ENCODE results near the gene PITPNM2.

PITPNM2 gene

DNA sequence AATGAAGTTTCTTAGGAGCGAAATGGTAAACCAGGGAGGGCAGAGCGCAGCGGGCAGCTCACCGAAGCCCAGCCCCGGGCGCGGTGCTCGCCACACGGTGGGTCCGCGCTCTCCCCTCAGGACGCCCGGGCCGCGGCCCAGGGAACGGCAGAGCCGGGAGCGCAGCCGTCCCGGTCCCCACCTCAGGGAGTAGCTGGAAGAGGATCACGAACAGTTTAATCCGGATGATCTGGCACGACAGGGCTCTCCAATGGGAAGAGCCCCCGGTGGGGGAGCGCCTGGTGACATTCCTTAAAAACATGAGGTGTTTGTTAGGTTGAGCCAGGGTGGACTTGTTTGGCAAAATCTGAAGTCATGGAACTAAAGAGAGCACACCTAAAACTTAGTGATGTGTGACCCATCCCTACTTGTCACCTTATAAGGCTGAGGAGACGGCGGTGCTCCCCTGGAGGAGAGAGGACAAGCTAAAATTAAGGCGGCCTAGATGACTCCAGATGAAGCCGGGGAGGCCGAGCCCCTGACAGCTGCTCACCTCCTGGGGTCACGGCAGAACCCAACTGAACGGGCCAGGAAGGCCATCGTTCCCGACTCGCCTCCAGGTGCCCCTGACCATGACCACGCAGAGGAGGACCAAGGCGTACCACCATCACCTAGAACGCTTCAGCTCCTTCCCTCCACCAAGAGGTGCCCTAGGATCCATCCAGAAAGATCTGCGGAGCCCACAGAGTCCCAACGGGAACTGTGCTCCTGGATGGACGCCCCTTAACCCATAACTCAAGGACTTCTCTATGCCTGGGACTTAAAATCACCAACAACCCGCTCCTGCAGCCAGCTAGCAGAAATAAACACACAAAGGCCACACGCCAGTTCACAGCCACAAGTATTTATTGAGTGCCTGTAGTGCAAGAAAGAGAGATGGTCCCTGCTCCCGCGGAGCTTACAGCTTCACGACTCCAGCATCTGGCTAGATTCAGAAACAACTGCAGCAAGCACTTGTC, 866 bp upstream of the PITPNM2 start:
- DNase-seq (ENCODE audit: insufficient read length, low spot score) (peak; percentile 89), FAIRE-seq (no peak)
- TF ChIP-seq, protein P1, sequence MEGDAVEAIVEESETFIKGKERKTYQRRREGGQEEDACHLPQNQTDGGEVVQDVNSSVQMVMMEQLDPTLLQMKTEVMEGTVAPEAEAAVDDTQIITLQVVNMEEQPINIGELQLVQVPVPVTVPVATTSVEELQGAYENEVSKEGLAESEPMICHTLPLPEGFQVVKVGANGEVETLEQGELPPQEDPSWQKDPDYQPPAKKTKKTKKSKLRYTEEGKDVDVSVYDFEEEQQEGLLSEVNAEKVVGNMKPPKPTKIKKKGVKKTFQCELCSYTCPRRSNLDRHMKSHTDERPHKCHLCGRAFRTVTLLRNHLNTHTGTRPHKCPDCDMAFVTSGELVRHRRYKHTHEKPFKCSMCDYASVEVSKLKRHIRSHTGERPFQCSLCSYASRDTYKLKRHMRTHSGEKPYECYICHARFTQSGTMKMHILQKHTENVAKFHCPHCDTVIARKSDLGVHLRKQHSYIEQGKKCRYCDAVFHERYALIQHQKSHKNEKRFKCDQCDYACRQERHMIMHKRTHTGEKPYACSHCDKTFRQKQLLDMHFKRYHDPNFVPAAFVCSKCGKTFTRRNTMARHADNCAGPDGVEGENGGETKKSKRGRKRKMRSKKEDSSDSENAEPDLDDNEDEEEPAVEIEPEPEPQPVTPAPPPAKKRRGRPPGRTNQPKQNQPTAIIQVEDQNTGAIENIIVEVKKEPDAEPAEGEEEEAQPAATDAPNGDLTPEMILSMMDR (IDR thresholded peaks at IDR 0.05; ENCODE audit: insufficient read depth, missing control alignments): no peak

DNA sequence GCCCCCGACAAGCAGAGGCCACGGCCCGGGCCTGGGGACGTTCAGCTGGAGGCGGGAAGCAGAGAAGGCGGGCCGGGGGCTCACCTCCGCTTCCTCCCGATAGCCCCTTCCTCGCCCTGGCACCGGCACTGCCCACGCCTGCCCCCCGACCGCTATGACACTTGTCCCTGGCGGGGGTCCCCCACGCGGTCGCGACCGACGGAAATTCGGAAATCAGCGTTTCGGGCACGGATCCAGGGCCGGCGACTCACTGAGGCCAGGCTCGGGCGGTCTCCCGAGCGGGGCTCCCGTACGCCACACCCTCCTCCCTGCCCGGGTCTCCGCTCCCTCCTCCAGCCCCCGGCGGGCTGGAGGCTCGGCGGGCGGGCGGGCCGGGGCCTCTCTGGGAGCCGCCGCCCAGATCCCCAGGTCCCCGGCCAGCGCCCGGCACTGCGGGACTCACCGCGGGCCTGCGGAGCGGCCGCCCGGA, 581 bp downstream of the PITPNM2 start:
- DNase-seq (ENCODE audit: insufficient read length, low spot score) (peak; percentile 37), FAIRE-seq (no peak)
- TF ChIP-seq, protein P1 (IDR thresholded peaks at IDR 0.05; ENCODE audit: insufficient read depth, missing control alignments): no peak

DNA sequence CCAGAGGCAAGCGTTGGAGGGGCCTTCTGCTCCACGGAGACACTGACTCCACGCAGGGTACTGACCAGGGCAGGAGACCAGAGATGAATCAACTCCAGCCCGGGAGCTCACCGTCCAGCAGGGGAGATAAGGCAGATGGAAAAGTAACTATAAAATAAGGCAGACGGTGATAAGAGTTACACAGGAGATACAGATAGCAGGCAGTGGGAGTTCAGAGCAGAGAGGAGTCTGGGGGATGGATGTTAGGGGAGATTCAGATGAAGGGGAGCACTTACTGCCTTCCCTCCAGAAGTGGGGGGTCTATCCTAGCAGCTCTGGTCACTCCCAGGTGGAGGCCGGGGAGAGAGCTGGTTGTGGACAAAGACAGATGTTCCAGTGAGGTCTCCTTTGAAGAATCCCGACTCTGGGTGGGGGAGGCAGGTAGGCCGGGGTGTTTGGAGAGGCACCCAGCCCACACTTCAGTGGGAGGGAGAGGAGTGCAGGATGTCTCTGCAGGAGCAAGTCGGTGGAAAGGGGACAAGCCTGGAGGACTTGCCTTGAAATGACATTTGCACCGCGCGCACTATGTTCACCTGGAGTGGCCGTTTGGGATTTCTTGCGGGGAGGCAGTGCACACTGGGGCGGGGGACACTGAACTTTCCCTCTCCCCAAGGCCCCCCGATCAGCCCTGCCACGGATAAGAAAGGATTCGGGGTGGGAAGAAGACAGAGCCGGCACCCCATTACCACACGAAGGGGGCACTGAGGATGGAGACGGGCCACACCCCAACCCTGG, 1.2 kb downstream of the PITPNM2 start:
- TF ChIP-seq, protein P1 (IDR thresholded peaks at IDR 0.05; ENCODE audit: insufficient read depth, missing control alignments): no peak
- no peak for DNase-seq (ENCODE audit: insufficient read length, low spot score)
- FAIRE-seq: no peak

DNA sequence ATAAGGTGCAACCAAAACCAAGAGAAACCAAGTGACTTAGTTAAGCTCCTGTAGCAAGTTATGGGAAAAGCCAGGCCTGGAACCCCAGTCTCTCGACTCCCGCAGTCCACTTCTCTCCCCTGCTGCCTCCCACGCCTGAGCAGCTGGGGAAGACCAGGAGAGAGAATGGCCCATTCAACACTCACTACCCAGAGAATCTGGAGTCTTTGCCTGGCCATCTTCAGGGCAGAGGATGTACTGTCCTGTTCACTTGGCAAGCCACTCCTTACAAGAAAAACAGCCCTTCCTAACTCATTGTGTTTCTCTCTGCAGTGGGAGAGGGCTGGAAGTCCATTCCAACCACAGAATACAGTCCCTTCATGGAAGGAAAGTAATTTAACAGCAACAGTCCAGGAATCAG, 1.8 kb downstream of the PITPNM2 start:
- DNase-seq (ENCODE audit: insufficient read length, low spot score): no peak
- no peak for FAIRE-seq
- TF ChIP-seq, protein P1 (IDR thresholded peaks at IDR 0.05; ENCODE audit: insufficient read depth, missing control alignments): no peak

DNA sequence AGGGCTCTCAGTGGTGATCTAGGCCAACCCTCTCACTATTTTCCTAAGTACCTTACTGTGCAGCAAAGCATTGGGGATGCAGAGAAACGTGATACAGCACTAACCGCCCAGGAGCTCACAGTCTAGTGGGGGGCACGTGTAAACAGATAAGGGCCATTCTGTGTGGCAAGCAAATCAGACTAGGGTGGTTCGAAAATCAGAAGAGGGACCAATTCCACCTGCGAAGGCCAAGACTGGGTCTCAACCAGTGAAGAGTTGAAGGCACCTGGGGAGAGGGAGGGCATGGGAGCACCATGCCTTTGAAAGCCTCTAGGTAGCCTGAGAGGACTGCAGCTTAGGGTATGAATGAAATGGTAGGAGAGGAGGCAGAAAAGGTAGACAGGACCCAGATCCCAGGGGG, 2.2 kb downstream of the PITPNM2 start:
- no peak for FAIRE-seq
- TF ChIP-seq, protein P1 (IDR thresholded peaks at IDR 0.05; ENCODE audit: insufficient read depth, missing control alignments): no peak
- no peak for DNase-seq (ENCODE audit: insufficient read length, low spot score)

DNA sequence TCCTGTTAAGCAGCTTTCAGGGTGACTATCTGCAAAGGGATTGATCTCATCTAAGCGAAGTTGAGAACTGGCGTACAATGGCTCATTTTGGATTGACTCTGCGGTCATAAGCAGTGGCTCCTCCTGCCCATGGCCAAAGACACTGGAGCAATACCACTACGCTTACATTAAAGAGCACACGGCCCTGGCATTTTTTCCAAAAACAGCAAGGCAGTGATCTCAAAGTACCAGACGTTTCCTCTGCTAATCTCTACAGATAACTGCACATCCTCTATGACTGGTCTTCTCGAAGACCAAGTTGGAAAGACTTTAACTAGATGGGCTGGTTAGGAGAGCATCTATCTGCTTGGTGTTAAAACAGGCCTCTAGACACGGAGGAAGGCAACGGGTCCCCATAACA, 2.7 kb downstream of the PITPNM2 start:
- no peak for FAIRE-seq
- DNase-seq (ENCODE audit: insufficient read length, low spot score): no peak
- TF ChIP-seq, protein P1 (IDR thresholded peaks at IDR 0.05; ENCODE audit: insufficient read depth, missing control alignments): no peak
